ENCODE data around the gene RNF40.
A peak's percentile ranks its signal among the peaks of the same experiment; 100 is the strongest.

RNF40 gene

DNA sequence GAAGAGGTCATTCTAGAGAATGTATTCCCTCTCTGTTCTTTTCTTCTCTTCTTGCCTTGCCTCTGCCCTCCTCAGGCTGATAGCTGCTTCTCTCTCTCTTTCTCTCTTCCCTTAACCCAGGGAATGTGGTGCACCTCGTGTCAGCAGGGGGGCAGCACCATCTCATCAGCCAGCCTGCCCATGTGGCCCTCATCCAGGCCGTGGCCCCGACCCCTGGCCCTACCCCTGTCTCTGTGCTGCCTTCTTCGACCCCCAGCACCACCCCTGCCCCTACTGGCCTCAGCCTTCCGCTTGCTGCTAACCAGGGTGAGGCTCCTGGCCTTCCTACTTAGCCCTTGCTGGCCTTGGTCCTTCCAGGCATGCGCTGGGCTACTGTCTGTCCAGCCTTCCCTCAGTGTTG, 39.7 kb upstream of the RNF40 start:
- POLR2A ChIA-PET, result no interaction called here
- CTCF ChIA-PET, result interaction anchor here (1.0 to 3.1 kb wide), 7 partner anchors 10 to 219 kb away, joined by 3 to 10 read pairs (median 4); no protein-coding TSS in a partner anchor
- TF ChIP-seq, protein P1, sequence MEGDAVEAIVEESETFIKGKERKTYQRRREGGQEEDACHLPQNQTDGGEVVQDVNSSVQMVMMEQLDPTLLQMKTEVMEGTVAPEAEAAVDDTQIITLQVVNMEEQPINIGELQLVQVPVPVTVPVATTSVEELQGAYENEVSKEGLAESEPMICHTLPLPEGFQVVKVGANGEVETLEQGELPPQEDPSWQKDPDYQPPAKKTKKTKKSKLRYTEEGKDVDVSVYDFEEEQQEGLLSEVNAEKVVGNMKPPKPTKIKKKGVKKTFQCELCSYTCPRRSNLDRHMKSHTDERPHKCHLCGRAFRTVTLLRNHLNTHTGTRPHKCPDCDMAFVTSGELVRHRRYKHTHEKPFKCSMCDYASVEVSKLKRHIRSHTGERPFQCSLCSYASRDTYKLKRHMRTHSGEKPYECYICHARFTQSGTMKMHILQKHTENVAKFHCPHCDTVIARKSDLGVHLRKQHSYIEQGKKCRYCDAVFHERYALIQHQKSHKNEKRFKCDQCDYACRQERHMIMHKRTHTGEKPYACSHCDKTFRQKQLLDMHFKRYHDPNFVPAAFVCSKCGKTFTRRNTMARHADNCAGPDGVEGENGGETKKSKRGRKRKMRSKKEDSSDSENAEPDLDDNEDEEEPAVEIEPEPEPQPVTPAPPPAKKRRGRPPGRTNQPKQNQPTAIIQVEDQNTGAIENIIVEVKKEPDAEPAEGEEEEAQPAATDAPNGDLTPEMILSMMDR (IDR thresholded peaks at IDR 0.05; ENCODE audit: control extremely low read depth, extremely low read depth, low read depth, missing control alignments), result peak; percentile 32
- no peak for DNase-seq (ENCODE audit: extremely low spot score)

DNA sequence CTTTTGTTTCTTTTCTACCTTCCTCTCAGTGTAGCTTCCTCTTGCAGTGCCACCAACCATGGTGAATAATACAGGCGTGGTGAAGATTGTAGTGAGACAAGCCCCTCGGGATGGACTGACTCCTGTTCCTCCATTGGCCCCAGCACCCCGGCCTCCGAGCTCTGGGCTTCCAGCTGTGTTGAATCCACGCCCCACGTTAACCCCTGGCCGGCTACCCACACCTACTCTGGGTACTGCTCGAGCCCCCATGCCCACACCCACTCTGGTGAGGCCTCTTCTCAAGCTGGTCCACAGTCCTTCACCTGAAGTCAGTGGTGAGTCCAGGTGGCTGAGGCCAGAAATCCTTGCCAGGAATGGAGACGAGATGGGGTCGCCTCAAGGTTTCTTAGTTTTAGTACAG, 39.2 kb upstream of the RNF40 start:
- ChIA-PET POLR2A (interaction anchor here (1.2 kb wide), 1 partner anchor 62 kb away, joined by 3 read pairs; no protein-coding TSS in a partner anchor), CTCF (interaction anchor here (0.7 to 3.1 kb wide), 6 partner anchors 11 to 219 kb away, joined by 3 to 10 read pairs (median 4); no protein-coding TSS in a partner anchor)
- TF ChIP-seq, protein P1 (IDR thresholded peaks at IDR 0.05; ENCODE audit: control extremely low read depth, extremely low read depth, low read depth, missing control alignments), result no peak
- DNase-seq (ENCODE audit: extremely low spot score), result no peak

DNA sequence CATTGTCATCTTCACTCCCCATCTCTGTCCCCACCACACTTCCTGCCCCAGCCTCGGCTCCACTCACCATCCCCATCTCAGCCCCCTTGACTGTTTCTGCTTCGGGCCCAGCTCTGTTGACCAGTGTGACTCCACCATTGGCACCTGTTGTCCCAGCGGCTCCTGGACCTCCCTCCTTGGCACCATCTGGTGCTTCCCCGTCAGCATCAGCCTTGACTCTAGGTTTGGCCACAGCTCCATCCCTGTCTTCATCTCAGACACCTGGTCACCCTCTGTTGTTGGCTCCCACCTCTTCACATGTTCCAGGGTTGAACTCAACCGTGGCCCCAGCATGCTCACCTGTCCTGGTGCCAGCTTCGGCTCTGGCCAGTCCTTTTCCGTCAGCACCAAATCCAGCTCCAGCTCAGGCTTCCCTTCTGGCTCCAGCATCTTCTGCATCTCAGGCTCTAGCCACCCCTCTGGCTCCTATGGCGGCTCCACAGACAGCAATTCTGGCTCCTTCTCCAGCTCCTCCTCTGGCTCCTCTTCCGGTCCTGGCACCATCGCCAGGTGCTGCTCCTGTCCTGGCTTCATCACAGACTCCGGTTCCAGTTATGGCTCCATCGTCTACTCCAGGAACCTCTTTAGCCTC, 38.3 kb upstream of the RNF40 start:
- TF ChIP-seq, protein P1 (IDR thresholded peaks at IDR 0.05; ENCODE audit: control extremely low read depth, extremely low read depth, low read depth, missing control alignments), result no peak
- ChIA-PET CTCF (interaction anchor here (1.0 to 3.1 kb wide), 5 partner anchors 10 to 218 kb away, joined by 3 to 10 read pairs (median 5); no protein-coding TSS in a partner anchor), POLR2A (interaction anchor here (1.2 kb wide), 1 partner anchor 63 kb away, joined by 3 read pairs; no protein-coding TSS in a partner anchor)
- DNase-seq (ENCODE audit: extremely low spot score), result no peak

DNA sequence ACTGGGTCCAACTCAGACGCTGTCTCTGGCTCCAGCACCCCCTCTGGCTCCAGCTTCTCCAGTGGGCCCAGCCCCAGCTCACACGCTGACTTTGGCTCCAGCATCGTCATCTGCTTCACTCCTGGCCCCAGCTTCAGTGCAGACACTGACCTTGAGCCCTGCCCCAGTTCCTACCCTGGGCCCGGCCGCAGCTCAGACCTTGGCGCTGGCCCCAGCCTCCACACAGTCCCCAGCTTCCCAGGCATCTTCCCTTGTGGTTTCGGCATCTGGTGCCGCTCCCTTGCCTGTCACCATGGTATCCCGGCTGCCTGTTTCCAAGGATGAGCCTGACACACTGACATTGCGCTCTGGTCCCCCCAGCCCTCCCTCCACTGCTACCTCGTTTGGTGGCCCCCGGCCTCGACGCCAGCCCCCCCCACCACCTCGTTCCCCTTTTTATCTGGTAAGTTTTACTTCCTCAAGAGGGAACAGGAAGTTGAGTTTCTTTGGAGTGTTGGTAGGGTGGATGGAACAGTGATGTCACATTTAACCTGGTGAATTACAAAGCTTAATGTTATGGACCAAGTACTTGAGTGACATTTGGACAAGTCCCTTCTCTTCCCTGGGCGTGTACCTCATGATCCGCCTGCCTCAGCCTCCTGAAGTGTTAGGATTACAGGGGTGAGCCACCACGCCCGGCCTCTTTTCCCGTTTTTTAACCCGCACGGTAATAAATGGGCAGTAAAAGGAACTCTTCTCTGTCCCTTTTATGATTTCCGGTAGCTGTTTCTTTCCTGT, 37.3 kb upstream of the RNF40 start:
- TF ChIP-seq, protein P1 (IDR thresholded peaks at IDR 0.05; ENCODE audit: control extremely low read depth, extremely low read depth, low read depth, missing control alignments), result no peak
- ChIA-PET CTCF (interaction anchor here (1.0 to 3.1 kb wide), 3 partner anchors 22 to 177 kb away, joined by 3 to 10 read pairs (median 3); no protein-coding TSS in a partner anchor), POLR2A (no interaction called here)
- DNase-seq (ENCODE audit: extremely low spot score), result no peak

DNA sequence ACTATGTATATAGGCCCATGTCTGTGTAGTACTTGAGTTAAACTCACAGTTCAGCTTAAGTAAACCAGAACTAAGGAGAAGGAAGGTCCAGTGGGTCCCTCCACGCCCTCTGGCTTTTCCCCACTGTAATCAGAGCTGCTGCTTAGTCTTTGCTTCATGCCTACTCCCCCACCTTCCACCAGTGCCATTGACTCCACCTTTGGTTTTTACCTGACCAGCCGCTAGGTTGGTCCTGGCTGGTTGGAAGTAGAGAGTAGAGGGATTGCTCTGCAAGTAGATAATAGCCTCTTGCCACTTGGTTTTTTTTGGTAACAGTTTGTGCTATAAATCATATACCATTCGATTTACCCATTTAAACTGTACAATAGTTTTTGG, 36.7 kb upstream of the RNF40 start:
- ChIA-PET POLR2A (no interaction called here), CTCF (interaction anchor here (3.1 kb wide), 1 partner anchor 31 kb away, joined by 10 read pairs; no protein-coding TSS in a partner anchor)
- TF ChIP-seq, protein P1 (IDR thresholded peaks at IDR 0.05; ENCODE audit: control extremely low read depth, extremely low read depth, low read depth, missing control alignments), result no peak
- no peak for DNase-seq (ENCODE audit: extremely low spot score)

DNA sequence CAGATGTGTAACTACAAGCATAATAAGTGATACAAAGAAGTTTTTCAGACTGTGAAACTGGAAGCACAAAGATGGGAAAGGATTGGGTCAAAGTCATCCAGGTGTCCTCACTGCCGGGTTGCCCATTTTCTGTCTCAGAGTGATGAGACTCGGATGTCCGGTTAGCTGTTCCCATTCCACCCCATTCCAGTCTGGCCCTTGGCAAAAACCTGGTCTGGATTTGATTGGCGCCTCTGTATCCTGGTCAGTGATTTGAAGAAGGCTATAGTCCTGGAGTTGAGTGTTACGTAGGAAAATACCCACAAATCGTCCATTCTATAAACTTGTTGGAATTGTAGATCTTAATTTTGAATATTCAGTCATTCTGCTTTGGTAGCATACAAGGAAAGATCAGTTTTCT, 33.8 kb upstream of the RNF40 start:
- CTCF ChIA-PET, result interaction anchor here (1.5 kb wide), 1 partner anchor 12 kb away, joined by 4 read pairs; no protein-coding TSS in a partner anchor
- DNase-seq (ENCODE audit: extremely low spot score), result no peak
- POLR2A ChIA-PET, result interaction anchor here (0.6 kb wide), 1 partner anchor 211 kb away, joined by 7 read pairs; no protein-coding TSS in a partner anchor
- TF ChIP-seq, protein P1 (IDR thresholded peaks at IDR 0.05; ENCODE audit: control extremely low read depth, extremely low read depth, low read depth, missing control alignments), result no peak
